Glomerular endothelial cell (primary cell): ENCODE results near the gene ALCAM. TPM values are rescaled to one million over a fixed set of nuclear protein-coding genes. Genes with fewer than 3 reads are reported as not detected.

Experiments
- DNase-seq: peaks from one replicate; pipeline ENCODE4 v3.0.0-alpha.2; 2011; ENCODE audit warnings: low read depth, low spot score; ENCODE audit errors: extremely low read depth
- total RNA-seq: library from RNA; depleted of rRNA; stranded (reverse); fragments of >200 nt; gene quantifications from 2 replicates; pipeline ENCODE4 v1.2.3, GENCODE V29; 2015

ALCAM gene
- total RNA-seq, 1 donor from 2014 or later: 50.8 TPM

- no peak for DNase-seq
These were observed 56.7 kb downstream of the ALCAM start for GRCh38 chr3:105423397-105423796.

- DNase-seq: no peak
These were observed 57.9 kb downstream of the ALCAM start for GRCh38 chr3:105424412-105425152.

- no peak for DNase-seq
These were observed 58.4 kb downstream of the ALCAM start for GRCh38 chr3:105425153-105425502.

GRCh38 chr3:105427332-105427731 lies 60.6 kb downstream of the ALCAM start:
- no peak for DNase-seq

- DNase-seq: no peak
These were observed 62.5 kb downstream of the ALCAM start for GRCh38 chr3:105429034-105429762.

GRCh38 chr3:105430455-105430854 lies 63.7 kb downstream of the ALCAM start:
- DNase-seq: no peak

GRCh38 chr3:105431200-105431599 lies 64.5 kb downstream of the ALCAM start:
- no peak for DNase-seq

- no peak for DNase-seq
These were observed 68.6 kb downstream of the ALCAM start for GRCh38 chr3:105435277-105435676.

GRCh38 chr3:105436687-105437086 lies 70.0 kb downstream of the ALCAM start:
- no peak for DNase-seq

GRCh38 chr3:105440113-105440512 lies 73.4 kb downstream of the ALCAM start:
- DNase-seq: no peak

GRCh38 chr3:105444725-105445124 lies 78.0 kb downstream of the ALCAM start:
- peak; percentile 10 for DNase-seq

GRCh38 chr3:105448338-105448982 lies 81.8 kb downstream of the ALCAM start:
- no peak for DNase-seq

- no peak for DNase-seq
These were observed 82.7 kb downstream of the ALCAM start for GRCh38 chr3:105449414-105449813.

- no peak for DNase-seq
These were observed 89.3 kb downstream of the ALCAM start for GRCh38 chr3:105456017-105456416.

- DNase-seq: no peak
These were observed 92.0 kb downstream of the ALCAM start for GRCh38 chr3:105458518-105459215.

- DNase-seq: no peak
These were observed 93.0 kb downstream of the ALCAM start for GRCh38 chr3:105459566-105460290.

- DNase-seq: no peak
These were observed 96.9 kb downstream of the ALCAM start for GRCh38 chr3:105463620-105464019.

- DNase-seq: no peak
These were observed 98.6 kb downstream of the ALCAM start for GRCh38 chr3:105465251-105465853.

GRCh38 chr3:105466072-105466471 lies 99.4 kb downstream of the ALCAM start:
- DNase-seq: no peak
